Activated CD4-positive, alpha-beta T cell treated with anti-CD3 and anti-CD28 coated beads, Interleukin-2, amount 10 ng/mL, durations not matched to agents 24 days and 14 days (primary cell): ENCODE data around the gene RPTOR. TPM values are rescaled to one million over a fixed set of nuclear protein-coding genes. Genes with fewer than 3 reads are reported as not detected.

Experiments used
- DNase-seq: peaks from one replicate; pipeline ENCODE4 v3.0.0; 2022
- H3K27ac Mint-ChIP-seq: one replicate; pipeline ENCODE4 v1.8.0; 2022; ENCODE audit warnings: mild to moderate bottlenecking, mixed read lengths
- H3K27me3 Mint-ChIP-seq: one replicate; pipeline ENCODE4 v1.8.0; 2022; ENCODE audit warnings: mixed read lengths
- H3K36me3 Mint-ChIP-seq: one replicate; pipeline ENCODE4 v1.8.0; 2022; ENCODE audit warnings: low read depth, mild to moderate bottlenecking, mixed read lengths
- H3K4me1 Mint-ChIP-seq: one replicate; pipeline ENCODE4 v1.8.0; 2021; ENCODE audit warnings: mixed read lengths
- H3K4me3 Mint-ChIP-seq: one replicate; pipeline ENCODE4 v1.8.0; 2022; ENCODE audit warnings: mild to moderate bottlenecking, moderate library complexity, mixed read lengths
- H3K9me3 Mint-ChIP-seq: one replicate; pipeline ENCODE4 v1.8.0; 2021; ENCODE audit warnings: mixed read lengths
- intact Hi-C: fragments of 100-400 bp; cut with micrococcal nuclease; formaldehyde crosslinking; loops from one replicate; pipeline ENCODE4 v1.15.1; 2023
- total RNA-seq: library from RNA; stranded (reverse); gene quantifications from 2 replicates; pipeline ENCODE4 v1.2.3, GENCODE V29; 2022

Gene RPTOR
- total RNA-seq, 1 donor from 2014 or later = 67.2 TPM

DNA sequence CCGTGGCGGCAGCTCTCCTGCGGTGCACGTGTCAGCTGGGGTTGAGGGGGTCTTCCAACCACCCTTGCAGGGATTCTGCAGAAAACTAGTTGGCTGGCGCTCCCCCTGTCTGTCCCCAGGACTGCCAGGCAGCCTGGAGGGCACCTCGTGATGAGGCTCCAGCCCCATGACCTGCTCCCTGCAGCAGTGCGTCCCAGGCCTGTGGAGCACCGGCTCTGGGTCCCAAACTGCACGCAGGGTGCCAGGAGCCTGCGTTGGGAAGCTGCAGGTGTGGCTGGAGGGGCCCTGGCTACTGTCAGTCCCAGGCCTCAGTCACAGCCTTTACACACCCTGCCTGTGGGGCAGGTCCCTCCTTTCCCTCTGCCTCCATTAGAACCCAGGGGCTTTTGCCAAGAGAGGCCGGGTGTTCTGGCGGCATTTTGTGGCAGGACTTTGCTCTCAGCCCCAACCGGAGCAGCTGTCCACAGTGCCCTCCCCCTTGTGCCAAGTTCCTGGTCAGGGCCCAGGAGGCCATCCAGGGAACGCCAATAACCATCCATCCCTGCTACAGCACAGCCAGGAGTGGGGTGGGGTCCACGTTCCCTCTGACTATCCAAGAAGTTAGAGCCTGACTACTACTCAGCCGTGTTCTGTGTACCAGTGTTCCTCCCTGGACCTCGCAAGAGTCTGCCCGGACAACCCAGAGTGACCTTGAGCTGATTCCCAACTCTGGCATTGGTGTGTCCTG lies 456.2 kb downstream of the RPTOR start:
- H3K4me3 Mint-ChIP-seq = no peak overlapping the region
- peaks cover 21% of the 10 kb centered on the region for H3K27me3 Mint-ChIP-seq
- no peak overlapping the region for H3K27ac Mint-ChIP-seq
- intact Hi-C loops = no loop called here
- peaks cover 7% of the 10 kb centered on the region for H3K36me3 Mint-ChIP-seq
- H3K4me1 Mint-ChIP-seq = peaks cover 8% of the 10 kb centered on the region
- DNase-seq = no peak
- no peaks in the 10 kb centered on the region for H3K9me3 Mint-ChIP-seq

DNA sequence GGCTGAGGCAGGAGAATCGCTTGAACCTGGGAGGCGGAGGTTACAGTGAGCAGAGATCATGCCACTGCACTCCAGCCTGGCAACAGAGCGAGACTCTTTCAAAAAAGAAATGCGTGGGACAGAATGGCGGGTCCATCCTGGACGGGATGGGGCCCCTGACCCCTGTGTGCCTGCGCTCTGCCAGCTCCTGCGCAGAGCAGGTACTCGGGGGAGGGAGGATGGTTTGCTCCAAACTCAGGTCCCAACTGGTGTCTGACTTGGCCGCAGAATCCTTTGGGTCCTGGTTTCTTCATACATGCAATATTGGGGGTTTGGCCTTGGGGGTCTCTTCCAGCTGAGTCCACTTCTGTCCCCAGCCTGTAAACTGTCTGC lies 457.4 kb downstream of the RPTOR start:
- intact Hi-C loops = no loop called here
- Mint-ChIP-seq H3K36me3 (peaks cover 4% of the 10 kb centered on the region), H3K4me1 (peaks cover 8% of the 10 kb centered on the region), H3K4me3 (no peak overlapping the region), H3K27ac (no peak overlapping the region), H3K9me3 (no peaks in the 10 kb centered on the region), H3K27me3 (peaks cover 30% of the 10 kb centered on the region)
- DNase-seq = no peak

DNA sequence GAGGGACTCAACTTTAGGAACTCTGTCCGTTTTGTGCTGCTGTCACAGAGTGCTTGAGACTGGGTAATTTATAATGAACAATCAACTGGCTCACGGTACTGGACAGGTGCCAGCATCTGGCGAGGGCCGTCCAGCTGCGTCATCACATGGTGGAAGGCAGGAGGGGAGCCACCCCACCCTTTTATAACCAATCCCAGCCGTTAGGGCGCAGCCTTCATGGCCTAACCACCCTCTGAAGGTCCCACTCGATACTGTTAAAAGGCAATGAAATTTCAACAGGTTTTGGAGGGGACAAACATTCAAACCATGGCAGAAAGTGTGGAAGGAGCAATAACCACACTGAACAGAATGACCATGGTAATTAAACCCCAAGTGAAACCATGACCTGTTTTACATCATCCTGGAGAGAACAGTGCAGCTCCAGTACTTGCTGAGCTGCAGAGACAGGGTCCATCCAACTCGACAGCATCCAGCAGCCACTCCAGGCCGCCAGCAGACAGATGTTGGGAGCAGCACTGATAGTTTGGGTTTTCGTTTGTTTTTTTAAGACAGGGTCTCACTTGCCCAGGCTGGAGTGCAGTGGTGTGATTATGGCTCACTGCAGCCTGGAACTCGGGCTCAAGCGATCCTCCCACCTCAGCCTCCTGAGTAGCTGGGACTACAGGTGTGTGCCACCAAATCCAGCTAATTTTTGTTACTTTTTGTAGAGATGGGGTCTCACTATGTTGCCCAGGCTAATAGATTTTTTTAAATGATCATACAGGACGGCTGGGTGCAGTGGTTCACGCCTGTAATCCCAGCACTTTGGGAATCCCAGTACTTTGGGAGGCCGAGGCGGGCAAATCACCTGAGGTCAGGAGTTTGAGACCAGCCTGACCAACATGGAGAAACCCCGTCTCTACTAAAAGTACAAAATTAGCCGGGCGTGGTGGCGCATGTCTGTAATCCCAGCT lies 458.0 kb downstream of the RPTOR start:
- DNase-seq = no peak
- H3K4me3 Mint-ChIP-seq = peak overlapping the region; percentile 48

DNA sequence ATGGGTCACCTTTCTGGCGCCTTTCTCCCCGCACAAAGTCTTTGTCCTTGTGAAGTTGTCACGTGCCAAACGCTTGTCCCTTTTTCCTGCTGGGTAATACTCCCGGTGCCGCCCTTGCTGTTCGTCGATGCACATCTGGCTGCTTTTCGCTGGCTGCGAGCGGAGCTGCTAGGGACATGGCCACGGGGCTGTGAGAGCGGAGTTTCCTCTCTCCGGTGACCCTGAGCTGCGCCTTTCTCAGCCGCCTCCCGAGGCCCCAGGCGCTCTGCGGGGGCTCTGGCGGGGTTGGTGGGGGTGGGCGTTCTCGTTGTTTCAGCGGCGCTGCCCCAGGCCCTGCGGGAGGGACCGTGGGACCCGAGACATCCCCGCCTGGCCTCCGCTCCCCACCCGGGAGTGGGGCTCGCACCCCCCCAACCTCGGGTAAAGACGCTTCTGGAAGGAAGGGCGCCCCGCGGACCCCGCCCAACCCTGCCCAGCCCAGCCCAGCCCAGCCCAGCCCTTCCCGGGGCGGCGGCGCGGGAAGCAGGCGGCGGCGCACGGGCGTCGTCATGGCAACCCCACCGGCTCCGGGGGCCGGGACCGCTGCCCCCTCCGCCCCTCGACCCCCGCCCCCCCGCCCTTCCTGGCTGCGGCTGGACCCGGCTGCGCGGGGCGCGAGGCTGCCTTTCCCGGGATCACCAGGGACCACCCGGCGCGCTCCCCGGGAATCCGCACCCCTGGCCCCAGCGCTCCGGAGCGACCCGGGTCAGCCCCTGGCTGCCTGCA lies 459.3 kb downstream of the RPTOR start:
- Mint-ChIP-seq H3K9me3 (no peaks in the 10 kb centered on the region), H3K4me3 (no peak overlapping the region), H3K27me3 (peaks cover 40% of the 10 kb centered on the region), H3K27ac (no peak overlapping the region), H3K4me1 (peaks cover 8% of the 10 kb centered on the region), H3K36me3 (no peaks in the 10 kb centered on the region)
- DNase-seq = no peak
- intact Hi-C loops = no loop called here

More for the DNA sequence above, 458.0 kb downstream of the RPTOR start:
- Mint-ChIP-seq H3K27me3 (peaks cover 36% of the 10 kb centered on the region), H3K27ac (no peak overlapping the region), H3K9me3 (no peaks in the 10 kb centered on the region), H3K4me1 (peaks cover 8% of the 10 kb centered on the region), H3K36me3 (peaks cover 3% of the 10 kb centered on the region)
- intact Hi-C loops = no loop called here

DNA sequence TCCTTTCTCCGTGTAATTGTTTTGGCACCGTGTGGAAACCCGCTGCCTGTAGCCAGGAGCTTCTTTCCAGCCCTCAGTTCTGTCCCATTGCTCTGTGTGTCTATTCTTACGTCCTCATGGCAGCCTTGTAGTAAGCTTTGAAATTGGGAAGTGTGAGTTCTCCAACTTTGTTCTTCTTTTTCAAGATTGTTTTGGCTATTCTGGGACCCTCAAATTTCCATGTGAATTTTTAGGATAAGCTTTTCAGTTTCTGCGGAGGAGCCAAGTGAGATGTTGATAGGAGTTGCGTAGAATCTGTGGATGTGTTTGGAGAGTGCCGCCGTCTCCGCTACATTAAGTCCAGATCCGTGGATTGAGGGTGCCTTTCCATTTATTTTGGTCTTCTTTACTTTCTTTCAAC lies 462.3 kb downstream of the RPTOR start:
- Mint-ChIP-seq H3K4me1 (peaks cover 10% of the 10 kb centered on the region), H3K36me3 (peaks cover 6% of the 10 kb centered on the region), H3K27ac (no peak overlapping the region), H3K9me3 (peaks cover 8% of the 10 kb centered on the region), H3K4me3 (no peak overlapping the region), H3K27me3 (peaks cover 40% of the 10 kb centered on the region)
- no peak for DNase-seq
- intact Hi-C loops = no loop called here

DNA sequence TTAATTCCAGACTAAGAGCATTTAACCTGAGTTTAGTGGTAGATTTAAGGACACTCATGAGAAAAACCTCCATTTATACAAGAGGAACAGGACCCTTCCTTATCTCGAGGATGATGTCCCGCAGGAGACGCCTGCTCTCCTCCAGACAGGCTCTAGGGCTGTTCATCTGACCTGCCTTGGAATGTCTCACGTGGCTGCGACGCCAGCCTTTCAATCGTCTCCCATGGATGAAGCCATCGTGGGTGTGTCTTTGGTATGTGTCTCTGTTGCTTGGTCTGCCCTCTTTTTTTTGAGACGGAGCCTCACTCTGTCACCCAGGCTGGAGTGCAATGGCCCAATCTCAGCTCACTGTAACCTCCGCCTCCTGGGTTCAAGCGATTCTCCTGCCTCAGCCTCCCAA lies 463.5 kb downstream of the RPTOR start:
- DNase-seq = no peak
- Mint-ChIP-seq H3K9me3 (peaks cover 11% of the 10 kb centered on the region), H3K4me1 (peaks cover 10% of the 10 kb centered on the region), H3K36me3 (peaks cover 8% of the 10 kb centered on the region), H3K27me3 (peaks cover 31% of the 10 kb centered on the region), H3K4me3 (no peak overlapping the region), H3K27ac (no peak overlapping the region)
- intact Hi-C loops = no loop called here

DNA sequence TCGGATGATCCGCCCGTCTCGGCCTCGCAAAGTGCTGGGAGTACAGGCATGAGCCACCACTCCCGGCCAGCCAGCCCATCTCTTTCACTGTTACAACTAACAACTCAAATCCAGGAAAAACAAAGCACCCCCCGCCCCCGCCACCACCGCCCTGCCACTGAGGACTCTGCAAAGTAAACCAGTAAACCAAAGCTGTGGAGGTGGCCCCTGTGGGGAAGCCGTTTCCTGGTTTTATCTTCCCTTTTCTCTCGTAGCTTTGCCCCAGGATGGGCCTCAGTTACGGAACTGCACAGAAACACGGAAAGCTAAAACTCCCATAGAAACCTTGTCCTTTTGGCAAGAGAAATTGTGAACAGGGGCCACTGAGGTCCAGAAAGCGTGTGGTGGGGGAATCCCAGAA lies 464.5 kb downstream of the RPTOR start:
- H3K4me1 Mint-ChIP-seq = peaks cover 8% of the 10 kb centered on the region
- H3K36me3 Mint-ChIP-seq = peaks cover 10% of the 10 kb centered on the region
- no peak overlapping the region for H3K4me3 Mint-ChIP-seq
- peaks cover 11% of the 10 kb centered on the region for H3K9me3 Mint-ChIP-seq
- DNase-seq = no peak
- no peak overlapping the region for H3K27ac Mint-ChIP-seq
- H3K27me3 Mint-ChIP-seq = peaks cover 25% of the 10 kb centered on the region
- intact Hi-C loops = no loop called here

DNA sequence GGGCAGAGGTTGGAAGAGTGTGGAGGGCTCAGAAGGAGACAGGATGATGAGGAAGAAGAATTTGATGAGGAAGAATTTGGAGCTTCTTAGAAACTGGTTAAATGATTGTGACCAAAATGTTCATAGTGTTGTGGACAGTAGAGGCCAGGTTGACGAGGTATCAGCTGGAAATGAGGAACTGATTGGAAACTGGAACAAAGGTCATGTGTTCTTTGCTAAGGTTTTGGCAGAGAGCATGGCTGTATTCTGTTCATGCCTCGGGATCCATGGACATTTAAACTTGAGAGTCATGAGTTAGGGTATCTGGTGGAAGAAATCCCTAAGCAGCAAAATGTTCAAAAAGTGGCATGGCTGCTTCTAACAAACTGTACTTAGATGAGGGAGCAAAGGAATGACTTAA lies 466.3 kb downstream of the RPTOR start:
- Mint-ChIP-seq H3K27me3 (peaks cover 19% of the 10 kb centered on the region), H3K36me3 (peaks cover 10% of the 10 kb centered on the region), H3K27ac (no peak overlapping the region), H3K4me1 (peaks cover 4% of the 10 kb centered on the region), H3K9me3 (peaks cover 16% of the 10 kb centered on the region), H3K4me3 (no peak overlapping the region)
- intact Hi-C loops = no loop called here
- no peak for DNase-seq

DNA sequence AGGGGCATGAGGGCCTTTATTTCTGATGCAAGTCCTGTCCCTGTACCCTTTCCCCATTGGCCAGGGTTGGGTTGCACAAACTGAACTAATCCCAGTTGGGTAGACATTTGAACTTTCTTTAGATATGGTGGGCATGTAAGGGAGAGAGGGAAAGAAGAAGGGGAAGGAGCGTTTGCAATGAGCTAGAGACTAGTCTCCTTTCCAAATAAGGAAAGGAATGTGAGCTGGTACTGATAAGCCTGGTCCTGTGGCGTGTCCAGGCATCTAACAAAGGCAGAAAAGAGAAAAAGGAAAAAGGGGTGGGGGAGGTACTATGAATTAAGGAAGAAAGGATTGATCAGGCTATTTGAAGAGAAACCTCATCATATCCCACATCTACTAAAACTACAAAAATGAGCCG lies 467.3 kb downstream of the RPTOR start:
- peaks cover 10% of the 10 kb centered on the region for H3K27me3 Mint-ChIP-seq
- H3K4me1 Mint-ChIP-seq = peaks cover 7% of the 10 kb centered on the region
- no peak overlapping the region for H3K4me3 Mint-ChIP-seq
- H3K27ac Mint-ChIP-seq = no peak overlapping the region
- intact Hi-C loops = no loop called here
- peaks cover 13% of the 10 kb centered on the region for H3K36me3 Mint-ChIP-seq
- DNase-seq = no peak
- peaks cover 19% of the 10 kb centered on the region for H3K9me3 Mint-ChIP-seq

DNA sequence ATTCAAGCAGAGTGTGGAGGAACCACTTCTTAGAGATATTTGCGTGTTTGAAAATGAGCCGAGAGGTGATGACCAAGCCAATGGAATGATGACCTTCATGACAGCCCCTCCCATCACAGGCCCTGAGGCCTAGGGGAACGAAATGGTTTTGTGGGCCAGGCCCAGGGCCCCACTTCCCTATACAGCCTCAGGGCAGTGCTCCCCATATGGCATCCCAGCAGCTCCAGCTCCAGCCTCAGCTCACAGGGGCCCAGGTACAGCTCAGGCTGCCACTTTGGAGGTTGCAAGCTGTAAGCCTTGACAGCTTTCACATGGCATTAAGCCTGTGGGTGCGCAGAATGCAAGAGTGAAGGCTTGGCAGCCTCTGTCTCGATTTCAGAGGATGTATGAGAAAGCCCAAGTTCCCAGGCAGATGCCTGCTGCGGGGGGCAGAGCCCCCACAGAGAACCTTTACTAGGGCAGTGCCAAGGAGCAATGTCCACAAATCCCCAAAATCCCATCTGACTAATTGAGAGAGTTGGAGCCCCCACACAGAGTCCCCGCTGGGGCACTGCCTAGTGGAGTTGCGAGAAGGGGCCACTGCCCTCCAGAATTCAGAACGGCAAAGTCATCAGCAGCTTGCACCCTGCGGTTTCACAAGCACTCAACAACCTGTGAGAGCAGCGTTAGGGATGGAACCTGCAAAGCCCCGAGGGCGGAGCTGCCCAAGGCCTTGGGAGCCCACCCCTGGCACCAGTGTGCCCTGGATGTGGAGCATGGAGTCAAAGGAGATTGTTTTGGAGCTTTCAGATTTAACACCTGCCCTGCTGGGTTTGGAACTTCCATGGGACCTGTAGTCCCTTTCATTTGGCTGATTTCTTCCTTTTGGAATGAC lies 468.2 kb downstream of the RPTOR start:
- intact Hi-C loops = no loop called here
- H3K4me1 Mint-ChIP-seq = peaks cover 12% of the 10 kb centered on the region
- no peak for DNase-seq
- peaks cover 4% of the 10 kb centered on the region for H3K27me3 Mint-ChIP-seq
- peaks cover 19% of the 10 kb centered on the region for H3K9me3 Mint-ChIP-seq
- peaks cover 13% of the 10 kb centered on the region for H3K36me3 Mint-ChIP-seq
- no peak overlapping the region for H3K4me3 Mint-ChIP-seq
- no peak overlapping the region for H3K27ac Mint-ChIP-seq

DNA sequence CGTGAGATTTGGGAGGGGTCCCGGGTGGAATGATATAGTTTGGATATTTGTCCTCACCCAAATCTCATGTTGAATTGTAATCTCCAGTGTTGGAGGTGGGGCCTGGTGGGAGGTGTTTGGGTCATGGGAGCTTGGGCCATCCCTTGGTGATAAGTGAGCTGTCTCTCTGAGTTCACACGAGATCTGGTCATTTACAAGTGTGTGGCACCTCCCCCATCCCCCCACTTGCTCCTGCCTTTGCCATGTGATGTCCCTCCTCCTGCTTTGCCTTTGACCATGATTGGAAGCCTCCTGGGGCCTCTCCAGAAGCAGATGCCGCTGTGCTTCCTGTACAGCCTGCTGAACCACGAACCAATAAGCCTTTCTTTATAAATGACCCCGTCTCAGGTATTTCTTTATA lies 469.0 kb downstream of the RPTOR start:
- no peak overlapping the region for H3K27ac Mint-ChIP-seq
- DNase-seq = no peak
- H3K4me1 Mint-ChIP-seq = peaks cover 19% of the 10 kb centered on the region
- no peak overlapping the region for H3K4me3 Mint-ChIP-seq
- H3K36me3 Mint-ChIP-seq = peaks cover 13% of the 10 kb centered on the region
- intact Hi-C loops = no loop called here
- peaks cover 19% of the 10 kb centered on the region for H3K9me3 Mint-ChIP-seq
- H3K27me3 Mint-ChIP-seq = no peaks in the 10 kb centered on the region

DNA sequence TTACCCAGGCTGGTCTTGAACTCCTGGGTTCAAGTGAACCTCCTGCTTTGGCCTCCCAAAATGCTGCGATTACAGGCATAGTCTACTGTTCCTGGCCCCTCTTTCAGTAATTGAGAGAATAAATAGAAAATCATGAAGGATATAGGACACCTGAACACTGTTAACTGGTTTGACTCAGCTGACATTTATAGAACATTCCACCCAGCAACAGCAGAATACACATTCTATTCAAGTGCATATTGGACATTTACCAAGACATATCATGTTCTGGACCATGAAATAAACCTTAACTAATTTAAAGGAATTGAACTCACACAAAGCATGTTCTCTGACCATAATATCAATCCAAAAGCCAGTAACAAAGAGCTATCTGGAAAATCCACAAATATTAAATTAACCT lies 470.5 kb downstream of the RPTOR start:
- Mint-ChIP-seq H3K27ac (no peak overlapping the region), H3K4me3 (no peak overlapping the region), H3K4me1 (peaks cover 30% of the 10 kb centered on the region), H3K36me3 (peaks cover 13% of the 10 kb centered on the region), H3K27me3 (no peaks in the 10 kb centered on the region), H3K9me3 (peaks cover 19% of the 10 kb centered on the region)
- intact Hi-C loops = no loop called here
- no peak for DNase-seq
